ENCODE results near the gene AUTS2.

AUTS2 gene

GRCh38 chr7:69959789-69960499 lies 361.7 kb downstream of the AUTS2 start:
- no peak for FAIRE-seq

GRCh38 chr7:69961436-69961835 lies 363.2 kb downstream of the AUTS2 start:
- no peak for FAIRE-seq

- no peak for FAIRE-seq
Observed at GRCh38 chr7:69962186-69963065, 364.2 kb downstream of the AUTS2 start.

GRCh38 chr7:69963393-69963792 lies 365.1 kb downstream of the AUTS2 start:
- FAIRE-seq: no peak

- no peak for FAIRE-seq
Observed at GRCh38 chr7:69966766-69967591, 368.7 kb downstream of the AUTS2 start.

GRCh38 chr7:69967689-69968450 lies 369.6 kb downstream of the AUTS2 start:
- no peak for FAIRE-seq

GRCh38 chr7:69968969-69969556 lies 370.8 kb downstream of the AUTS2 start:
- FAIRE-seq: no peak

- FAIRE-seq: no peak
Observed at GRCh38 chr7:69981646-69982045, 383.4 kb downstream of the AUTS2 start.

- no peak for FAIRE-seq
Observed at GRCh38 chr7:69982197-69982596, 383.9 kb downstream of the AUTS2 start.

- FAIRE-seq: no peak
Observed at GRCh38 chr7:69989551-69989950, 391.3 kb downstream of the AUTS2 start.

GRCh38 chr7:69992938-69993337 lies 394.7 kb downstream of the AUTS2 start:
- FAIRE-seq: no peak

GRCh38 chr7:69994218-69994617 lies 395.9 kb downstream of the AUTS2 start:
- no peak for FAIRE-seq

- FAIRE-seq: no peak
Observed at GRCh38 chr7:69994886-69995542, 396.7 kb downstream of the AUTS2 start.

- FAIRE-seq: no peak
Observed at GRCh38 chr7:69996121-69996520, 397.8 kb downstream of the AUTS2 start.

GRCh38 chr7:70000737-70001348 lies 402.6 kb downstream of the AUTS2 start:
- no peak for FAIRE-seq

GRCh38 chr7:70005480-70005879 lies 407.2 kb downstream of the AUTS2 start:
- FAIRE-seq: no peak

GRCh38 chr7:70005891-70006260 lies 407.6 kb downstream of the AUTS2 start:
- FAIRE-seq: no peak

- FAIRE-seq: no peak
Observed at GRCh38 chr7:70006261-70006920, 408.1 kb downstream of the AUTS2 start.

- FAIRE-seq: no peak
Observed at GRCh38 chr7:70008466-70008865, 410.2 kb downstream of the AUTS2 start.

- no peak for FAIRE-seq
Observed at GRCh38 chr7:70014472-70015177, 416.4 kb downstream of the AUTS2 start.

All from A204.1 (cell line).